Gastroesophageal sphincter (tissue), 4 donors: ENCODE measurements around the gene SLC18A3. TPM values are rescaled to one million over a fixed set of nuclear protein-coding genes. Genes with fewer than 3 reads are reported as not detected.

Experiments used
- ATAC-seq: fragments of 150-250 bp; one replicate; pipeline ENCODE4 v1.9.1; 2016; ENCODE audit warnings: mild to moderate bottlenecking, moderate library complexity
- H3K27ac ChIP-seq, 4 donors: fragments of 200-600 bp; sonication (generic) in 3 of 4; 1 replicate in 3 of 4; 2 replicates in 1 of 4; pipeline ENCODE4 v1.5.1; 2016 to 2019
- H3K27me3 ChIP-seq: fragments of 200-600 bp; sonication (generic); one replicate; pipeline ENCODE4 v1.5.1; 2019
- H3K36me3 ChIP-seq, 2 donors: fragments of 200-600 bp; sonication (generic); one replicate each; pipeline ENCODE4 v1.5.1; 2019; ENCODE audit warnings: control low read depth in 1 of 2
- H3K4me1 ChIP-seq, 3 donors: fragments of 200-600 bp; sonication (generic); 1 replicate in 2 of 3; 2 replicates in 1 of 3; pipeline ENCODE4 v1.5.1; 2016 to 2019; ENCODE audit warnings: control low read depth in 2 of 3
- H3K4me3 ChIP-seq, 2 donors: fragments of 200-600 bp; sonication (generic); one replicate each; pipeline ENCODE4 v1.5.1; 2019; ENCODE audit warnings: mild to moderate bottlenecking in 1 of 2, moderate library complexity in 1 of 2
- H3K9me3 ChIP-seq, 3 donors: fragments of 200-600 bp; sonication (generic); one replicate each; pipeline ENCODE4 v1.5.1; 2017 to 2019; ENCODE audit warnings: control low read depth in 2 of 3
- EP300 ChIP-seq: sonication (generic); formaldehyde crosslinking; IDR thresholded peaks from one replicate; pipeline ENCODE4 v1.6.1; 2017; ENCODE audit warnings: antibody characterized with exemption, mild to moderate bottlenecking
- POLR2A ChIP-seq, 2 donors: fragments of 450-650 bp; IDR thresholded peaks; one replicate each; pipeline ENCODE4 v1.6.1; 2017; ENCODE audit warnings: antibody characterized with exemption in 2 of 2, mild to moderate bottlenecking in 2 of 2, moderate library complexity in 1 of 2
- POLR2AphosphoS5 ChIP-seq: sonication (generic); formaldehyde crosslinking; IDR thresholded peaks from one replicate; pipeline ENCODE4 v1.6.1; 2017; ENCODE audit warnings: antibody characterized with exemption
- WGBS, 2 donors: methylation state at CpG; one replicate each; pipeline ENCODE4 v1.1.5; 2018; ENCODE audit warnings: low coverage in 1 of 2; 5-methylcytosine and 5-hydroxymethylcytosine counted together
- total RNA-seq, 4 donors: library from RNA; depleted of rRNA; stranded (reverse); fragments of >200 nt; gene quantifications; one replicate each; pipeline ENCODE4 v1.1.0, GENCODE V29; 2016
- TF ChIP-seq, protein P1 (sequence below), 4 experiments: fragments of 200-600 bp in 2 of 4; fragments of 450-650 bp in 2 of 4; sonication (generic) in 1 of 4; IDR thresholded peaks; one replicate each; pipeline ENCODE4 v1.5.1; 2017 to 2019; ENCODE audit warnings: antibody characterized with exemption in 4 of 4, mild to moderate bottlenecking in 2 of 4, moderate library complexity in 2 of 4

SLC18A3 gene
- total RNA-seq, 4 donors from 2014 or later, result 0.12 to 1.7 (median 1.5) TPM; not detected in 1

DNA sequence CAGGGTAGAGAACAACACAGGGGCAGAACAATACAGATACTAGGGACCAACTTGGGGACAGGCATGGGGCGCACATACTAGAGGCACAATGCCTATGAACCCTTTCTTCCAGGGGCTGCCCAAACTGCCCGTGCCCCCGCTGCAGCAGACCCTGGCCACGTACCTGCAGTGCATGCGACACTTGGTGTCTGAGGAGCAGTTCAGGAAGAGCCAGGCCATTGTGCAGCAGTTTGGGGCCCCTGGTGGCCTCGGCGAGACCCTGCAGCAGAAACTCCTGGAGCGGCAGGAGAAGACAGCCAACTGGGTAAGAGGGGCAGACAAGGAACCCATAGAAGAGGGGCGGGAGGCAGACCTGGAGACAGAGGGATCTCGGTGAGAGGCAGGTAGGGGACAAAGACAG, 9.5 kb downstream of the SLC18A3 start:
- WGBS, 2 donors, result 42 to 47% methylated on average over 3 to 8 of the region's 10 CpGs
- no peak for TF ChIP-seq POLR2A (IDR thresholded peaks at IDR 0.05)
- TF ChIP-seq, protein P1, sequence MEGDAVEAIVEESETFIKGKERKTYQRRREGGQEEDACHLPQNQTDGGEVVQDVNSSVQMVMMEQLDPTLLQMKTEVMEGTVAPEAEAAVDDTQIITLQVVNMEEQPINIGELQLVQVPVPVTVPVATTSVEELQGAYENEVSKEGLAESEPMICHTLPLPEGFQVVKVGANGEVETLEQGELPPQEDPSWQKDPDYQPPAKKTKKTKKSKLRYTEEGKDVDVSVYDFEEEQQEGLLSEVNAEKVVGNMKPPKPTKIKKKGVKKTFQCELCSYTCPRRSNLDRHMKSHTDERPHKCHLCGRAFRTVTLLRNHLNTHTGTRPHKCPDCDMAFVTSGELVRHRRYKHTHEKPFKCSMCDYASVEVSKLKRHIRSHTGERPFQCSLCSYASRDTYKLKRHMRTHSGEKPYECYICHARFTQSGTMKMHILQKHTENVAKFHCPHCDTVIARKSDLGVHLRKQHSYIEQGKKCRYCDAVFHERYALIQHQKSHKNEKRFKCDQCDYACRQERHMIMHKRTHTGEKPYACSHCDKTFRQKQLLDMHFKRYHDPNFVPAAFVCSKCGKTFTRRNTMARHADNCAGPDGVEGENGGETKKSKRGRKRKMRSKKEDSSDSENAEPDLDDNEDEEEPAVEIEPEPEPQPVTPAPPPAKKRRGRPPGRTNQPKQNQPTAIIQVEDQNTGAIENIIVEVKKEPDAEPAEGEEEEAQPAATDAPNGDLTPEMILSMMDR (IDR thresholded peaks at IDR 0.05), result no peak

DNA sequence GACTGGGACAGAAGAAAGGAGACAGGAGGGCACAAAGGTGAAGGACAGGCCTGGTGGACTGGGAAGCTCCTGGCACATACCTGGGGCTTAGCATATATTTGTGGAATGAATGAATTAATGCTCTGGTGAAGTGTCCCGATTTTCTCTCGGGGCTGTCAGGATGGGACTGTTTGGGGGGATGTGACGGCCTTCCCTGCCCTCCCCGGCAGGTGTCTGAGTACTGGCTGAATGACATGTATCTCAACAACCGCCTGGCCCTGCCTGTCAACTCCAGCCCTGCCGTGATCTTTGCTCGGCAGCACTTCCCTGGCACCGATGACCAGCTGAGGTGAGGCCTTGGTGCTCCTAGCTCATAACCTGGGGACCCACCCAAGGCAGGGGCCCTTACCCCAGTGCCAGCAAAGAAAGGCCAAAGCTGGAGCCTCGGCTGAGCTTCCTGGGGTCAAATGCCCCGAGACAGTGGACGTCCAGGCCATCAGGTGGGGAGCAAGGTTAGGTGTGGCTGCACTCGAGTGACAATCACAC, 10.2 kb downstream of the SLC18A3 start:
- Histone ChIP-seq H3K4me1 (no peaks in the 10 kb centered on the region), H3K36me3 (no peaks in the 10 kb centered on the region), H3K9me3 (no peaks in the 10 kb centered on the region), H3K4me3 (no peak overlapping the region), H3K27me3 (peaks cover 66% of the 10 kb centered on the region), H3K27ac (no peak overlapping the region)
- WGBS, 2 donors, result 74 to 78% methylated on average over 4 to 5 of the region's 12 CpGs
- TF ChIP-seq, protein P1 (IDR thresholded peaks at IDR 0.05), result no peak
- no peak for TF ChIP-seq EP300
- no peak for TF ChIP-seq POLR2AphosphoS5
- no peak for TF ChIP-seq POLR2A (IDR thresholded peaks at IDR 0.05)
- no peak for ATAC-seq

More for the DNA sequence above, 9.5 kb downstream of the SLC18A3 start:
- no peak for ATAC-seq
- no peaks in the 10 kb centered on the region for H3K4me1 ChIP-seq
- peaks cover 73% of the 10 kb centered on the region for H3K27me3 ChIP-seq
- H3K9me3 ChIP-seq, result no peaks in the 10 kb centered on the region
- no peaks in the 10 kb centered on the region for H3K36me3 ChIP-seq
- H3K27ac ChIP-seq, result no peak overlapping the region
- no peak overlapping the region for H3K4me3 ChIP-seq

DNA sequence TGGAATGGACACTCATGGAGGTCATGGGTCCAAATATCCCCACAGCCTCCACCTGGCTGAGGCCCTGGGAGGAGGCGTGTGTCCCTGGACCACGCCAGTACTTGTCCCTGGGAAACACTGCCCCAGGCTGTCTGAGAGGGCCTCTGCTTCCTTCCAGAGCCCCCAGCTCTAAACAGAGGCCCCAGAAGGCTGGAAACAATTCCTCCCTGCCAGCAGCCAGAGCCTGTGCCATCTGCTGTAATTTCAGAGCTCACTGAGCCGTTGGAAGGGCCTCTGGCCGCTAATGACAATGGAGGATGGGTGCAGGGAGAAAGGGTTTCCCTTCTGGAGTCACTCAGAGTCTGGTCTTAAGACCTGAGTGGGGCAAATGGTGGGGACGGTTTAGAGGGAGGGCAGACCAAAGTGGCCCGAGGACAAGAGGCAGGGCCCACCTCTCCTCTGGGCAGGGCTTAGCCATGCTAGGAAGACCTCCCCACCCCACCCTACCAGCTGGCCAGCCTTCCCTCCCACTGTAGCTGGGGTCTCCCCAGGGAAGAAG, 10.8 kb downstream of the SLC18A3 start:
- H3K9me3 ChIP-seq, result no peaks in the 10 kb centered on the region
- peaks cover 60% of the 10 kb centered on the region for H3K27me3 ChIP-seq
- TF ChIP-seq EP300, result no peak
- TF ChIP-seq POLR2A (IDR thresholded peaks at IDR 0.05), result no peak
- TF ChIP-seq, protein P1 (IDR thresholded peaks at IDR 0.05), result no peak
- no peak for TF ChIP-seq POLR2AphosphoS5
- H3K36me3 ChIP-seq, result no peaks in the 10 kb centered on the region
- no peak for ATAC-seq
- no peak overlapping the region for H3K27ac ChIP-seq
- H3K4me3 ChIP-seq, result no peak overlapping the region
- no peaks in the 10 kb centered on the region for H3K4me1 ChIP-seq
- WGBS, 2 donors, result 0% methylated on average over 1 of the region's 6 CpGs; no CpG with 5 or more reads in 1 of the 2 donors

DNA sequence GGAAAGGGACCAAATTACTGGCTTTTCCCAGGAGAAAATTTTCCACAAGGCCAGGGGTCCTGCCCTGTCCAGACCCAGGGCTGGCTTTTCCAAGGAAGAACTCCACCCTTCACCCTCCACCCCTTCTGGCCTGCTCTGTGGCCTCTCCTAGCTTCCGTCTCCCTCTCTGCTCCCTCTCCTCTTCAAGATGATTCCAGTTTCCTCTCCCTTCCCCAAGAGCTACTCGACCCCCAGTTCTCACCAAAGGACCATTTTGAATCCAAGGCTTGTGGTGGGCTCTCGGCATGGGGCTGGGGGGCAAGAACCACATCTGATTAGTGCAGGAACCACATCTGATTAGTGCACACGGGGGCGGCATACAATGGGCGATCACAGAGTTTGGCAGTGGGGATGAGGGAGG, 11.5 kb downstream of the SLC18A3 start:
- Histone ChIP-seq H3K4me1 (no peaks in the 10 kb centered on the region), H3K9me3 (no peaks in the 10 kb centered on the region), H3K4me3 (no peak overlapping the region), H3K36me3 (no peaks in the 10 kb centered on the region), H3K27ac (no peak overlapping the region), H3K27me3 (peaks cover 53% of the 10 kb centered on the region)
- WGBS, 2 donors, result 43 to 44% methylated on average over 1 to 4 of the region's 6 CpGs
- no peak for ATAC-seq
- TF ChIP-seq, protein P1 (IDR thresholded peaks at IDR 0.05), result no peak
- no peak for TF ChIP-seq POLR2AphosphoS5
- TF ChIP-seq POLR2A (IDR thresholded peaks at IDR 0.05), result no peak
- TF ChIP-seq EP300, result no peak
